Measurements from ENCODE around the gene HLA-F.

HLA-F gene
- 344 to 678 (median 466) reads per million in 9 experiments for total RNA-seq

DNA sequence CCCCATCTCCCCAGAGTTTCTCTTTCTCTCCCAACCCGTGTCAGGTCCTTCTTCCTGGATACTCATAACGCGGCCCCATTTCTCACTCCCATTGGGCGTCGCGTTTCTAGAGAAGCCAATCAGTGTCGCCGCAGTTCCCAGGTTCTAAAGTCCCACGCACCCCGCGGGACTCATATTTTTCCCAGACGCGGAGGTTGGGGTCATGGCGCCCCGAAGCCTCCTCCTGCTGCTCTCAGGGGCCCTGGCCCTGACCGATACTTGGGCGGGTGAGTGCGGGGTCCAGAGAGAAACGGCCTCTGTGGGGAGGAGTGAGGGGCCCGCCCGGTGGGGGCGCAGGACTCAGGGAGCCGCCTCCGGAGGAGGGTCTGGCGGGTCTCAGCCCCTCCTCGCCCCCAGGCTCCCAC lies at the start of gene HLA-F:
HLA-F (plus strand) TSS at position 173 of the 404 bp plus-strand sequence; CDS start at position 203, 30 bp downstream.
- H3K36me3 Mint-ChIP-seq (ENCODE audit: insufficient read depth) = peaks cover 68% of the 10 kb centered on the region
- peak; percentile 86 to 87 (median 86) for DNase-seq
- peak; percentile 84 for ATAC-seq (replicated peaks)
- no peaks in the 10 kb centered on the region for H3K9me3 Mint-ChIP-seq
- H3K4me3 Mint-ChIP-seq = peak within 1 kb of the TSS; percentile 95 to 96
- H3K27me3 Mint-ChIP-seq = no peaks in the 10 kb centered on the region
- peaks cover 45 to 52% of the 10 kb centered on the region in 2 donors for H3K4me1 Mint-ChIP-seq (ENCODE audit: low read depth in 2 of 2)
- H3K27ac Mint-ChIP-seq = peak within 1 kb of the TSS; percentile 98 to 99

DNA sequence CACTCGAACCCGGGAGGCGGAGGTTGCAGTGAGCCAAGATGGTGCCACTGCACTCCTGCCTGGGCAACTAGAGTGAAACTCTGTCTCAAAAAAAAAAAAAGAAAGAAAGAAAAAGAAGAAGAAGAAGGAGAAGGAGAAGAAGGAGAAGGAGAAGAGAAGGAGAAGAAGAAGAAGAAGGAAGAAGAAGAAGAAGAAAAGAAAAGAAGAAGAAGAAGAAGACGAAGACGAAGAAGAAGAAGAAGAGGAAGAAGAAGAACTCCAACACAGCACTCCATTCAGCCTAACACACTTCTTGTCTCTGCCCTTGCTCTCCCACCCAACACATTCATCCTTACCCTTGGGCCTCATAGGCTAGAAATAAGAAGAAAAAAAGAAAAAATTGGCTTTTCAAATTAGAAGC lies 49.2 kb upstream of the HLA-F start:
- H3K4me3 Mint-ChIP-seq = no peak overlapping the region
- DNase-seq = no peak
- no peaks in the 10 kb centered on the region for H3K36me3 Mint-ChIP-seq (ENCODE audit: insufficient read depth)
- peaks cover 23 to 30% of the 10 kb centered on the region in 2 donors for H3K27me3 Mint-ChIP-seq
- no peak for ATAC-seq (replicated peaks)
- H3K4me1 Mint-ChIP-seq (ENCODE audit: low read depth in 2 of 2) = peaks cover 5 to 9% of the 10 kb centered on the region in 2 donors
- no peaks in the 10 kb centered on the region for H3K9me3 Mint-ChIP-seq
- H3K27ac Mint-ChIP-seq = no peak overlapping the region

DNA sequence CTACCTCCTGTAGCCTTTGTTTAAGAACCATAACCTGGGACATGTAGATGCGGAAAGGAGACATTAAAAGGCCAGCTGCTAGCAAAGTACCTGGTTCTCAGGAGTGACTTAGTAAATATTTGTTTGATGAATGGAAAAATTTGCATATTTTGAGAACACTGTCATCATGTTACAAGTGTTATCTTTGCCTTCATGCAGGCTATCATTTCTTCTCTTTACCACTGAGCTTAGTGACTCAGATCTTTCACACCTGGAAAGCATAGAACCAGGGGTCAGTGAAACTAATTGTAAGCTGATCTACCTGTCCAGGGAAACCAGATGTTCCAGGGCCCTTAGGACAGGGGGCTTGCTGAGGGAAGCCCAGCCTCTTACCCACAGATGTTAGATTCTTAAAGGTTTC lies 47.7 kb upstream of the HLA-F start:
- DNase-seq (no peak), ATAC-seq (replicated peaks) (no peak)
- Mint-ChIP-seq H3K27me3 (peaks cover 23 to 27% of the 10 kb centered on the region in 2 donors), H3K4me1 (ENCODE audit: low read depth in 2 of 2) (peaks cover 6 to 9% of the 10 kb centered on the region in 2 donors), H3K9me3 (no peaks in the 10 kb centered on the region), H3K36me3 (ENCODE audit: insufficient read depth) (no peaks in the 10 kb centered on the region), H3K27ac (no peak overlapping the region), H3K4me3 (no peak overlapping the region)

DNA sequence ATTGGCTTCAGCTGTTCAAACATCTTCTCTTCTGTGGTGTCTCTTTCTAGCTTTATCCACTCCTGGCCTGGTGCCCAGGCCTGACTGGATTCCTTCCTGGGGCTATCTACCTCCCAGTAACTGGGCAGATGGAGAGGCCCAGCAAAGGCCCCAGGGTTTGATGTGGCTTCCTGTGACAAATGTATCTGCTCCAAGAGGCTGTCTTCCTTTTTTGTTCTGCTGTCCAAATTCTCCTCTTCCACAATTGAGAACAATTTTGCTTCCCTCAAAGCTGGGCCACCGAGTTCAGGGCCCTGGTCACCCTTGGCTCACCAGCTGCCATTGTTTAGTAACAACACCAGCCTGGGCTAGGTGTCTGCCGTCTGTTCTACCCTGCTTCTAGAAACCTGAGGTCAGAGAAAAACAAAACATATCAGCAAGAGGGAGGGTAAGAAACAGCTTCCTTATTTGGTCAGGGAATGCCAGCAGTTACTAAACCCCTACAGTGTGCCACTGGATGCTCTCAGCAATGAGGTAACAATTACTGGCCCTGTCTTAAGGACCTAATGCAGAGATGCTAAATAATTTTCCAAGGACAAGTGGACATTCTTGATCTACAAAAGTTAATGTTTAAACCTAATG lies 46.1 kb upstream of the HLA-F start:
- H3K27me3 Mint-ChIP-seq = peaks cover 14 to 19% of the 10 kb centered on the region in 2 donors
- H3K27ac Mint-ChIP-seq = peak overlapping the region; percentile 51 to 82
- H3K4me1 Mint-ChIP-seq (ENCODE audit: low read depth in 2 of 2) = peaks cover 8 to 9% of the 10 kb centered on the region in 2 donors
- ATAC-seq (replicated peaks) = no peak
- H3K4me3 Mint-ChIP-seq = no peak overlapping the region
- H3K36me3 Mint-ChIP-seq (ENCODE audit: insufficient read depth) = no peaks in the 10 kb centered on the region
- H3K9me3 Mint-ChIP-seq = no peaks in the 10 kb centered on the region
- no peak for DNase-seq

DNA sequence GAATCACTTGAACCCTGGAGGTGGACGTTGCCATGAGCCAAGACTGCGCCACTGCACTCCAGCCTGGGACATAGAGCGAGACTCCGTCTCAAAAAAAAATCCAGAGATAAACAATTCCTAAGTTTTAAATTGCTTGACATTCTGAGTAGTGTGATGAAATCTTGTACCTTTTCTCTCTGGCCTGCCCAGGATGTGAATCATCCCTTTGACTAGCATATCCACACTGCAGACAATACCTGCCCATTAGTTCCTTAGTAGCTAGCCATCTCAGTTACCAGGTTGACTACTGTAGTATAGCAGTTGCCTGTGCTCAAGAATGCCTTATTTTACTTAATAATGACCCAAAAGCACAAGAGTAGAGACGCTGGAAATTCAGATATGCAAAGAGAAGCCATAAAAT lies 45.1 kb upstream of the HLA-F start:
- Mint-ChIP-seq H3K4me3 (no peak overlapping the region), H3K4me1 (ENCODE audit: low read depth in 2 of 2) (peaks cover 8 to 9% of the 10 kb centered on the region in 2 donors), H3K9me3 (no peaks in the 10 kb centered on the region), H3K27ac (no peak overlapping the region), H3K36me3 (ENCODE audit: insufficient read depth) (no peaks in the 10 kb centered on the region), H3K27me3 (peaks cover 12 to 14% of the 10 kb centered on the region in 2 donors)
- DNase-seq = no peak
- no peak for ATAC-seq (replicated peaks)

DNA sequence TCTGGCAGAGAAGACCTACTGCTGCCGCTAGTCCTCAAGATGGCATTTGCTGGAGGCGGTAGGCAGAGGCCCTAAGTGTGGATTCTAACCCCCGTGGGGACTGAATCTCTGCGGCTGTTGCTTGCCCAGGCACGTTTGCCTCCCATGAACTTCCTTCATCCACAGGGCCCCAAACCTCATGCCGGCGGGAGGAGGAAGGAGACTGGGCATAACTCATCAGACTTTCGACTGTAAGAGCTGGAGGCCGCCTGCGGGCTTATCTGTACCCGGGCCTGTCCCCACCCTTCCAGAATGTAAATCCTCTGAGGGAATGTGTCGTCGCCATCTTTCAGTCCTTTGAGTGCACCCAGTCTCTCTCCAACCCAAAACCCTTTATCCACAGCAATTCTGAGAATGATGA lies 43.3 kb upstream of the HLA-F start:
- Mint-ChIP-seq H3K9me3 (no peaks in the 10 kb centered on the region), H3K27ac (no peak overlapping the region), H3K4me1 (ENCODE audit: low read depth in 2 of 2) (peaks cover 12 to 13% of the 10 kb centered on the region in 2 donors), H3K4me3 (no peak overlapping the region), H3K27me3 (peaks cover 12 to 14% of the 10 kb centered on the region in 2 donors), H3K36me3 (ENCODE audit: insufficient read depth) (no peaks in the 10 kb centered on the region)
- ATAC-seq (replicated peaks) (no peak), DNase-seq (no peak)

DNA sequence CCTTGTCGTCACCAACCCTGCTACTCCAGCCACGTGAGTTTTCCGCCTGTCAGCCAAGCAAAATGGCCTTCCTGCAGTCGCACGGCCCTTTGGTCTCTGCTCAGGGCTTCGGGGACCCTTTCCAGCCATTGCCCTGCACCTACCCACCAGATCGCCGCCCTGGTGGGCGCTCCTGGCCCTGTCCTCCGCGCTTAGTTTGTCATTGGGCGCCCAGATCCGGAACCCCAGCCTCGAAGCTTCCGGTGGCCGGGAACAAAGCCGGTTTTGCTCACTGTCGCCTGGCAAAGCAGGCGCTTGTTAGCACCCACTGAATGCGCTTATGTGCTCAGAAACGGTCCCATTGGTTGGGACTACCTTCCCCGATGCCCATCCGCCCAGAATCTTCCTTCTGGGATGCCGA lies 42.8 kb upstream of the HLA-F start:
- DNase-seq = no peak
- H3K36me3 Mint-ChIP-seq (ENCODE audit: insufficient read depth) = no peaks in the 10 kb centered on the region
- peaks cover 12 to 14% of the 10 kb centered on the region in 2 donors for H3K27me3 Mint-ChIP-seq
- peak overlapping the region in 1 of 2 donors; percentile 66 for H3K4me3 Mint-ChIP-seq
- H3K9me3 Mint-ChIP-seq = no peaks in the 10 kb centered on the region
- no peak overlapping the region for H3K27ac Mint-ChIP-seq
- no peak for ATAC-seq (replicated peaks)
- H3K4me1 Mint-ChIP-seq (ENCODE audit: low read depth in 2 of 2) = peaks cover 12 to 13% of the 10 kb centered on the region in 2 donors

DNA sequence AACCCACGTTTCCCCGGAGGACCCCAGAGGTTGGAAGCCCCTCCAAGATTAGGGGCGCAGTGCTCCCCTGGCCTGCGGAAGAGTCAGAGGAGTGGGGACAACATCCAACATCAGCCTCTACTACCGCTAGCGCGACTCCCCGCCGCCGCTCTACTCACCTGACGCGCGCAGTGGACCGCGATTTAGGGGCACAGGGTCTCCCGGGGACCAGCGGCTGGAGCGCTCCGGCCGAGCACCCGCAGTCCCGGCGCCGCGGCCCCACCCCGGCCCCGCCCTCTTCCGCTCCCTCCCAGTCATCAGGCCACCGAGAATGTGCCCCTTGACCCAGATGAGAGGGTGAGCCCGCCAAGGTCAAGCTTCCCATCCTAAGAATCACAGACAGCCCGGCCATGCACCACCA lies 42.3 kb upstream of the HLA-F start, which contains the start of gene ZFP57:
ZFP57 (minus strand) TSS at position 249 of the 400 bp plus-strand sequence. CDS start 4,149 bp downstream, outside the sequence.
- DNase-seq (no peak), ATAC-seq (replicated peaks) (no peak)
- Mint-ChIP-seq H3K4me3 (peak within 1 kb of the TSS in 1 of 2 donors; percentile 66), H3K27me3 (peaks cover 12 to 14% of the 10 kb centered on the region in 2 donors), H3K9me3 (no peaks in the 10 kb centered on the region), H3K27ac (no peak within 1 kb of the TSS), H3K36me3 (ENCODE audit: insufficient read depth) (no peaks in the 10 kb centered on the region), H3K4me1 (ENCODE audit: low read depth in 2 of 2) (peaks cover 12 to 13% of the 10 kb centered on the region in 2 donors)

DNA sequence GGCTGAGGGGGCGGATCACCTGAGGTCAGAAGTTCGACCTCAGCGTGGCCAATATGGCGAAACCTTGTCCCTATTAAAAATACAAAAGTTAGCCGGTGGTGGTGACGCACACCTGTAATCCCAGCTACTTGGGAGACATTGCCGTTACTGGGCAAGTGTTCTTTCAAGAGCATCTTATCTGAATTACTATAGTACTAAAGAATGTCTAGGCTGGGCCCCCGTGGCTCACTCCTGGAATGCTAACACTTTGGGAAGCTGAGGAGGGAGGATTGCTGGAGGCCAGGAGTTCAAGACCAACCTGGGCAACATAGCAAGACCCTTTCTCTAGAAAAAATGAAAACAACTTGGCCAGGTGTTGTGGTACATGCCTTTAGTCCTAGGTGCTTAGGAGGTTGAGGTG lies 41.4 kb upstream of the HLA-F start:
- H3K36me3 Mint-ChIP-seq (ENCODE audit: insufficient read depth) = no peaks in the 10 kb centered on the region
- no peaks in the 10 kb centered on the region for H3K9me3 Mint-ChIP-seq
- DNase-seq (no peak), ATAC-seq (replicated peaks) (no peak)
- H3K27me3 Mint-ChIP-seq = peaks cover 12 to 14% of the 10 kb centered on the region in 2 donors
- no peak overlapping the region for H3K27ac Mint-ChIP-seq
- H3K4me3 Mint-ChIP-seq = no peak overlapping the region
- H3K4me1 Mint-ChIP-seq (ENCODE audit: low read depth in 2 of 2) = peaks cover 8 to 12% of the 10 kb centered on the region in 2 donors

DNA sequence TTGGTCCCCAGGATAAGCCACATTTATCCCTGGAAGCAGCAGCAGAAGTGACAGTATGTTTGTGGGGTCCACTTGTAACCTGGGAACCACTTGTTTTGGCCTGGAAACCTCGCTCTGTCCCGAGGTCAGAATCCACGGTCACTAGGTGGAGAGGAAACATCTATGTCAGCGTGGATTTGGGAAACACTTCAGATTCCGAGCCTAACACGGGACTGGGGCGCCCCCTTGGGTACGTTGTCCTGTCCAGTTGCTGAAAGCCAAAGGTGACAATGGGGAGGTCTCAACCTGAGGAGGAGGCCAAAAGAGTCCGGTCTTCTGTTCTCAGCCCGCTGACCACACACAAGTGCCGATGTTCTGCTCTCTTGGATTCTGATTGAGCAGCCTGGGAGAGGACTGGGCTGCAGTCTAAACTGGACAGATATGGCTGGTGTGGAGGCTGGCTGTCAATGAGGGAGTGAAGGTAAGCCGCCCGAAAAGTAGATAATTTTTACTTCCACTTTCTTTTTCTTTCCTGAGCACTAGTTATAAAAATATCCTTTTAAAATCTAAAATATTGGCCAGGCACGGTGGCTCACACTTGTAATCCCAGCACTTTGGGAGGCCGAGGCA lies 37.4 kb upstream of the HLA-F start:
- no peak for DNase-seq
- no peak for ATAC-seq (replicated peaks)
- Mint-ChIP-seq H3K4me1 (ENCODE audit: low read depth in 2 of 2) (peaks cover 4 to 7% of the 10 kb centered on the region in 2 donors), H3K27me3 (peaks cover 0 to 11% of the 10 kb centered on the region in 2 donors), H3K36me3 (ENCODE audit: insufficient read depth) (no peaks in the 10 kb centered on the region), H3K27ac (no peak overlapping the region), H3K9me3 (no peaks in the 10 kb centered on the region), H3K4me3 (no peak overlapping the region)

DNA sequence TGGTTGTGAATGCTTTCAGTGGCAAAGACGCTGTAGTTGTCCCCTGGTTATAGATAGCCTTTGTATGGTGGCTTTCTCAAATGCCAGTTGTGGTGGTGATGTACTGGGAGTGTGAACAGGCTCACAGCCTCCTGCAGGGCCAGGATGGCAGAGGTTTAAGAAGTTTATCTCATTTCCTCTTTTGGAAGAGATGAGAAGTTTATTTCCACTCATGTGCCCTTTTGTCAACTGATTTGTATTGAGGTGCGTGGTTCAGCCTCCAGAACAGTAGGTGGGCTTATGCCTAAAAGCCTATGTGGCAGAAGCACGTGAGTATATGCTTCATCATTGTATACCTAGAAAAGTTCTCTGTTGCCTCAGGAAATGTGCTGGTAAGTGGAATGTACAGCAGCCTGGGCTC lies 28.6 kb upstream of the HLA-F start:
- H3K36me3 Mint-ChIP-seq (ENCODE audit: insufficient read depth) = no peaks in the 10 kb centered on the region
- no peak overlapping the region for H3K4me3 Mint-ChIP-seq
- no peak overlapping the region for H3K27ac Mint-ChIP-seq
- DNase-seq (no peak), ATAC-seq (replicated peaks) (no peak)
- peaks cover 0 to 2% of the 10 kb centered on the region in 2 donors for H3K4me1 Mint-ChIP-seq (ENCODE audit: low read depth in 2 of 2)
- H3K9me3 Mint-ChIP-seq = no peaks in the 10 kb centered on the region
- H3K27me3 Mint-ChIP-seq = peaks cover 14 to 24% of the 10 kb centered on the region in 2 donors

DNA sequence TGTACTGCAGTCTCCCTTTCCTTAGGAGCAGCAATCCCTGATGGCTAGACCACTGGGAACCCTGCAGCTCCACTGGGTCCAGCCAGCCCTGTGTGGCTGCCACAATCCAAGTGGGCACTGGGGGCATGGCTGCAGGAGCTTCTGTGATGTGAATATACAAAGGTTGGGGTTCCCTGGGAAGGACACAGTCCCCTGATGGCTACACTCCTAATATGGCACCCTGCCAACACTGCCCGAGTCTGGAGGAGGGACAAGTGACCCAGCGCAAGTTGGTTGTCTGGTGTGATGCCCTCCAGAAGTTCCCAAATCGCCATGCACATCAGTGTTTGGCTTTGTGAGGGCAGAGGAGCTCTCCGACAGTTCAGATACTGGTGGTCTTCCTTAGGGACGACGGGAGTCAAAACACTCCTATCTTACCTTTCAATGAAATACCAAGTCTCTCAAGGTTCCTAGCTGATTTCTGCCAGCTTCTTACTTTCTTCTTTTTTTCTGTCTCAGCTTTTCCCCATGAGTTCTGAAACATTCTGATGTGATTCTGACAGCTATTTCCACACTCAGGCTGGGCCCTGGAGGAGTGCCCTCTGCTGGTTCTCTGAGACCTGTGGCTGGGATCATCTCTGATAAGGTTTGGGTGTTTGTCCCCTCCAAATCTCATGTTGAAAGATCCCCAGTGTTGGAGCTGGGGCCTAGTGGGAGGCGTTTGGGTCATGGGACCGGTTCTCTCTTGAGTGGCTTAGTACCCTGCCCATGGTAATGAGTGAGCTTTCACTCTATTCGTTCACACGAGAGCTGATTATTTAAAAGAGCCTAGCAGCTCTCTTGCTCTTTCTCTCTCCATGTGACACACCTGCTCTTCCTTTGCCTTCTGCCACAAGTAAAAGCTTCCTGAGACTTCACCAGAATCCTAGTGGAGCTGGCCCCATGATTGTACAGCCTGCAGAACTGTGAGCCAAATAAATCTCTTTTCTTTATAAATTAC lies 26.8 kb upstream of the HLA-F start:
- Mint-ChIP-seq H3K27me3 (peaks cover 24 to 39% of the 10 kb centered on the region in 2 donors), H3K36me3 (ENCODE audit: insufficient read depth) (no peaks in the 10 kb centered on the region), H3K4me3 (no peak overlapping the region), H3K27ac (no peak overlapping the region), H3K9me3 (no peaks in the 10 kb centered on the region), H3K4me1 (ENCODE audit: low read depth in 2 of 2) (peaks cover 0 to 2% of the 10 kb centered on the region in 2 donors)
- DNase-seq (no peak), ATAC-seq (replicated peaks) (no peak)

DNA sequence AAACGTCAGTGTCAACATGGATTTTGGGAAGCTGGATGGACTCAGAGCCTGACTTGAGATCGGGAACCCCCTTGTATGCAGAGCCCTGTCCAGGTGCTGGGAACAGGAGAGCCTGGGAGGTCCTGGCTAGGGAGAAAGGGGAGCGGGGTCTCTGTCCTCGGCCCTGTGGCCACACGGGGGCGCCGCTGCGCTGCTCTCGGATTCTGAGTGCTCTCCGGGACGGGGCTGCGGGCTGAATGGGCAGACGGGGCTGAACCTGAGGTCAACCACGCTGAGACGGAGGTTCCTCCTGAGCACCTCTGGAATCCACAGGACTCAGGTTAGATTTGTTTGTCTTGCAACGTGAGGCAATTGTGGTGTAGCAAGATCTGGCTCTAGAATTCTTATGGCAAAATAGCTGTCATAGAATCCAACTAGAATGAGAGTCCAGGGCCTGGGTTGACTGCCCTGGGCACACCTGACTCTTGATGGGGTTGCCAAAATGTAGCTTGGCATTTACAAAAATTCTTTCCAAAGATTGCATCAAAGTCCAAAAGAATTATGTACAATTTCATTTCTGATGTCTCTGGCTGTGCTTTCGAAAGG lies 20.6 kb upstream of the HLA-F start:
- peak; percentile 89 for ATAC-seq (replicated peaks)
- H3K27ac Mint-ChIP-seq = no peak overlapping the region
- peak; percentile 73 to 76 (median 75) for DNase-seq
- peaks cover 23 to 25% of the 10 kb centered on the region in 2 donors for H3K4me1 Mint-ChIP-seq (ENCODE audit: low read depth in 2 of 2)
- H3K36me3 Mint-ChIP-seq (ENCODE audit: insufficient read depth) = peaks cover 3% of the 10 kb centered on the region
- peaks cover 18 to 59% of the 10 kb centered on the region in 2 donors for H3K27me3 Mint-ChIP-seq
- no peaks in the 10 kb centered on the region for H3K9me3 Mint-ChIP-seq
- H3K4me3 Mint-ChIP-seq = no peak overlapping the region

All from effector memory CD8-positive, alpha-beta T cell (primary cell).